NCI-H345 (cell line): ENCODE measurements around the gene PPM1M.
"Not testable (repeated sequence)": the region's sequence is repeated elsewhere in the genome, so short reads cannot be mapped to it uniquely, and the experiment has no call there.

Experiments used
- DNase-seq: peaks from one replicate; lab custom pipeline; 2025; lab: John Stamatoyannopoulos, UW

PPM1M gene

DNA sequence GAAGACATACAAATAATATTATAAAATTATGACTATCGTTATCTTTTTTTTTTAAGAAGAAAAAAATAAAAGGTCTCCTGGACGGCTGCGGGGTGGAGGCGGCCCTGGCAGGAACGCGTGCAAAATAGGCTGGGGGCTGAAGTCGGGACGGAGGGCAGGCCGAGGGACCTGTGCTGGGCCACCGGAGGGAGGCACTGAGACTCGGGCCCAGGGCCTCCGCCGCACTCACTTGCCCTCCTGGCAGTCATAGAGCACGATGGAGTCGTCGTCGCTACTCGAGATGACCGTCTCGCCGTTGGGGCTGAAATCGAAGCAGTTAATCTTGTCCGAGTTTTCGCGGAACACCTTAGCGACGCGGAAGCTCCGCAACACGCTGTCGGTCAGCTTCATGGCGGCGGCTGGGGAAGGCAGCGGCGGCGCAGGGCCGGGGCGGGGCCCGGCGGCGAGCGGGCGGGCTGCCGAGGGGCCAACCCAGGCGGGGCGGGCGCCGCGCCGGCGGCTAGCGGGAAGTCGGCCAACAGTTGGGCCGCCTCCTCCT, 32.5 kb downstream of the PPM1M start:
- peak; percentile 62 for DNase-seq

DNA sequence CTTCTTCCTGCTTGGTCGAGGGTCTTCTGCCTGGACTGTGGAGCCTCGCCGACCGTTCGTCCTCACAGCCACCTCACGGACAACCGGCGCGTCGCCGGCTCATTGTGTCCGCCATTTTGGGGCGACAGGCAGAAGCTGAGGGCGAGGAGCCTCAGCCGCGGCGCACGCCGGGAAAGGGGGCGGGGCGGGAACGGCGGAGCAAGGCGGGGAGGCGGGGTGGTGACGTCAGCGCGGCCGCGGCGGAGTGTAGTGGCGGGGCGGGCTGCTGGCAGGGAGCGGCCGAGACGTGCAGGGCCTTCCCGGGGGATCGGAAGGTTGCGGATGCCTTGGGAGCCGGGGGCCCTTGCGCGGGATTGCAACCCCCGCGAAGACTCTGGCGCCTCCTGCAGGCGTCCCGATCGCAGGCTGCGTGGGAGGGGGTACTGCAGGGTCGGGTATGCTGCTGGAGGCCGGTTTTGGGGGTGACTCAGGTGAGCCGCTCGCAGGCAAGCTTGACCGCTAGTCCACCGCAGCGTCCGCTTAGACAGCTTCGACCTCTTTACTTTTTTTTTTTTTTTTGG, 33.0 kb downstream of the PPM1M start, which contains the start of gene WDR82:
Gene WDR82 (minus strand): TSS at position 140 of the 560 bp plus-strand sequence. CDS start 288 bp downstream, outside the sequence.
- DNase-seq: peak; percentile 90

DNA sequence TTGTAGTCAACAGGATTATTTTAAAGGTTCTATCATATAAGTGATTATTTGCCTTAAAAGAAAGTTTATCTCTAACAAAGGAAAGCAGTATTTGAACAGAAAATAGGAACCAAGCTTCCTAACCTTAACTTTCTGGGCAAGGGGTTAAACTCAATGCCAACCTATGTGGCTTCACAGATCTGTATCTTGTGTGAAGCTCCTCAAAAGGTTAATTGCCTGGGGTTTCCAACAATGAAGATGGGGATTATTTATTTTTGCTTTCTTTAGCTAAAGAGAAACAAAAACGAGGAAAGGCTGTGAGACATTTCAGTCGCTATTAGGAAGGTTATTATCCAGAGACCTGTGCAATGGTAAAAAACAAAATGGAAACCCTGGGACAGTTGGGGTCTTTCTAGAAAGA, 34.0 kb downstream of the PPM1M start:
- DNase-seq: no peak

DNA sequence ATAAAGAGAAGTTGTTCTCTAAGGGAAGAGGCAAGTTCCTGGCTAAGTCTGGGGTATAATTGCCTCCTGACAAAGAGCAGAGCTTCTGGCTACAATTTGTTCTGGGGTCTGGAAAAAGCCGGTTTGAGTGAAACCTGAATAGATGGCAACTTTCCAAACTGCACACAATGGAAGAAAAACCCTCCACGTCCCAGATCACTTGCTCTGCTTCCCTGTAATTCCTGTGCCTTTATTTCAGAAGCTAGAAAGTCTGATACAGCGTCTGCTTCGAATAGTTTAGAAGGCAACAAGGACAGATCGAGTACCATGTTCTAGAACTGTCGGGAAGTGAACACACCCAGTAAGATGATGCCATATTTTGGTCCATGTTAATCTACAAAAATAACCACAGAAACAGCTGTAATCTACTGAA, 34.5 kb downstream of the PPM1M start:
- DNase-seq: peak; percentile 59

DNA sequence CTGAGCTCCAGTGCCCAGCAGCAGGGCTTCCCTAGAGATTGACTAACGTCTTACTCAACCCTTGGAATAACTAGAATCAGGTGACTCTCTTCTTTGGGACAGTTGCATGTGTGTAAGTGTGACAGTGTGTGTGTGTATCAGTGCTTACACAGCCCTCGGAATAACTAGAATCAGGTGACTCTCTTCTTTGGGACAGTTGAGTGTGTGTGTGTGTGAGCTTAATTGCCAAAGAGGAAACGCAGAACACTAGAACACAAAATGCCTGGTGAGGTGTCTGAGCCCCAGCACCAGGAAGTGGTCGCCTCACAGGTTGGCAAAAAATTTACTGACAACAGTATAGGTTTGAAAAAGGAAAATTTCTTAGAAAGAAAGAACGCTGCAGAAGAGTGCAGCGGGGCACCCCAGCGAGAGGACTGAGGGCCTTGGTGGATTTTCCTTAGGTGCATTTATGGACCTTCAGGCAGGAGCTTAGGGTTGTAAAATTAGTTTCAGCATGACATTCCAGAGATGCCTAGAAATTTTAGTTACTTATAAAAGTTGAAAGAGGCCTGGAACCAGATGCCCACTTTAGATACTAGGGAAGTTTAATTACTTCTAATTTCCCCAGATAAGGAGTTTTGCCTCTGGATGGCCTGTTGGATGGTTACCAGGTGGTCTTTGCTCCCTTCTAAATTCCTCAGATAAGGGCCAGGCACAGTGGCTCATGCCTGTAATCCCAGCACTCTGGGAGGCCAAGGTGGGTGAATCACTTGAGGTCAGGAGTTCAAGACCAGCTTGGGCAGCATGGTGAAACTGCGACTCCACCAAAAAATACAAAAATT, 36.6 kb downstream of the PPM1M start:
- no peak for DNase-seq

DNA sequence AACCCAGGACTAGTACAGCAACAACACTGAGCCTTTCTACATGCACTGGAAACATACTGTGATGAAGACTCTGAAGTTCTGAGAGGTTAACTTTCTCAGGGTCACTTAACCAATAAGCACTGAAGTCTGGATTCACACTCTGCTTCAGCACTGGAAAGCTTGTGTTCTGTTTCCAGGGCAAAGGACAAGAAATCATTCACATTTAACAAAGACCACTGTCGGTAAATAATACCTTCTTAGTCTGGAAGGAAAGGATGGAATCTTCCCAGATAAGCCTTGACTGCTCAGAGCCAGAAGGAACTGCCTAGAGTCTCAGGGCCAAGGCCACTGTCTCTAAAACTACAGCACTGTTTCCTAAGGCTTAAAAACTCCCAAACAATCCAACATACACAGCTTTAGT, 37.7 kb downstream of the PPM1M start:
- no peak for DNase-seq

DNA sequence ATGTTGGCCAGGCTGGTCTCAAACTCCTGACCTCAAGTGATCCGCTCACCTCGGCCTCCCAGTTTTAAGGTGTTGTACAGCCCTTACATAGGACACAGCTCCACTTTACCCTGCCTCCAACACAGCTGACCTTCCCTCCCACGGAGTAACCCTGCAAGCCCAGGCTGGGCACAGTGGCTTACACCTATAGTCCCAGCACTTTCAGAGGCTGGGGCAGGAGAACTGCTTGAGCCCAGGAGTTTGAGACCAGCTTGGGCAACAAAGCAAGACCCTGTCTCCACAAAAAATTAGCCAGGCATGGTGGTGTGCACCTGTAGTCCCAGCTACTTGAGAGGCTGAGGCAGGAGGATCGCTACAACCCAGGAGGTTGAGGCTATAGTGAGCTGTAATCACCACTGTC, 38.5 kb downstream of the PPM1M start:
- not testable (repeated sequence) for DNase-seq

DNA sequence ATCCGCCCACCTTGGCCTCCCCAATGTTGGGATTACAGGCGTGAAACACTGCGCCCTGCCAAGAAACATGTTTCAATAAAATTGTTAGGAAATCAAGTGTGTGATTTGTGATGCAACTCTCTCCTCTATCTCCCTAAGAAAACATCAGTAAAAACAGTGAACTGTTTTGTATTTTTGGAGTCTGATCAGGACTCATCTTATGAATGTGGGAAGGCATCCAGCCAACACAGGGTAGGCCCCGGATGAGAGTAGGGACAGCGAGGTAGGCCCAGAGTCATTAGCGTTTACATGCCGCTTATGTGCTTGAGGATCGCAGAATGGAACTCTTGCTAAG, 41.2 kb downstream of the PPM1M start:
- DNase-seq: no peak

DNA sequence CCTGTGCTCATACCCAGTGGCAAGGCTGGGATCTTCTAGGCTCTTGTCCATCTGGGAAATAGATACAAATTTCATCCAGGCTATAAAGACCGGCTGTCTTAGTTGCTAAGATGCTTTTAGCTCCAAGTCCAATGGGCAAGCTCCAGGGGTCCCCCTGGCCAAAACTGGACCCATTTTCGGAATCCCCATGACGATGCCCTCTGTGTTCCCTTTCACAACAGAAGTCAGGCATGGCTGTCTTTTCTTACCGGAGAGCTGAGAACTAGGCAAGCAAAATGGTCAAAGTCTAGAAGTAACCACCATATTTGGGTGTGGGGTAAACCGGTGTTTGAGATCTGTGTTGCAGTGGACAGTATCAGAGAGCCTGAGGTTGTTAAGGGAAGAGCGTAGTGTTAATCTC, 43.1 kb downstream of the PPM1M start:
- DNase-seq: no peak

DNA sequence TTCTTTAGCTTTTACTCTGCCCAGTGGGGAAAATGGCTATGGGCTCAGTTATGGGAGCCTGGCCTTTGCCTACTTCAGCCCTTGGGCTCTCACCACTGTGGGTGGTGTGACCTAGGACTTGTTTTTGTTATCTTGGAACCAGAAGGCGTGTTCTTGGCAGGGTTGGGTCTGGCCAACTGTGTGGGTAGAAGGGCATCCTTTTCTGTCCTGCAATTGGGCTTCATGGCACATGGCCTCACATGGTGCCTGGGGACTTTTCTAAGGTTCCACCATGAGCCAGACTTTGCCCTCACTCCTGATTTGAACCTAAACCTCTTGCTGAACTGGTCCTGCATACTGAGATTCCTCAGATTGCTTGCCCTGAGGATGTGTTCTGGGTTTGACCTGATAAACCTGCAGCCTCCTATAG, 43.8 kb downstream of the PPM1M start:
- DNase-seq: no peak

DNA sequence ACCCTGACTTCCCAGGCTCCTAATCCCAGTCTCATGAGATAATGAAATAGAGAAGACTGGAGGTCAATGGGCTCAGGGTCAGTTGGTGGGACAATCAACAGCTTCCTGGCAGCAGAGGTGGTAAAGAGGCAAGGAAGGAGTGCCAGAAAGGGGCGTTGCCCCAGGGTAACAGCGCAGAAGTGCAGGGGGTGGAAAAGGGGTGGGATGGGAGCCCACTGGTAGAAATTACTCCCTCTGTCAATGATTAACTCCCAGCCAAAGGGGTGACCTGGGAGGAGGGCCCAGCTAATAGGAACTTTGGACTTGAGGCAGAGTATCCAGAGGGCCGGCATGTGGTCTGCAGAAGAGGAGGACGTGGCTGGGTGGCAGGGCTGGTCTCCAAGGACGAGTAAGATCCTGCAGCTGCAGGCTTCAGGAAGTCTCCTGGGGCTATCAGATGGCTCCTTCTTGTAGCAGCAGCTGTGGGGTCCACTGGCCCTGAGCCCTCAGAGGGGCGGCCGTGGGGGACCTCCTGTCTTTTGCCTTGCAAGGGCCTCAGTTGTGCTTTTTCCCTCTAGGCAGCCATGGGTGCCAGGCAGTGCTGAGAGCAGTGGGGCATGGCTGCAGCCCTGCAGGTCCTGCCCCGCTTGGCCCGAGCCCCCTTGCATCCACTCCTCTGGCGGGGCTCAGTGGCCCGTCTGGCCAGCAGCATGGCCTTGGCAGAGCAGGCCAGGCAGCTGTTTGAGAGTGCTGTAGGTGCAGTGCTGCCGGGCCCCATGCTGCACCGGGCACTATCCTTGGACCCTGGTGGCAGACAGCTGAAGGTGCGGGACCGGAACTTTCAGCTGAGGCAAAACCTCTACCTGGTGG, 44.4 kb downstream of the PPM1M start:
- no peak for DNase-seq

DNA sequence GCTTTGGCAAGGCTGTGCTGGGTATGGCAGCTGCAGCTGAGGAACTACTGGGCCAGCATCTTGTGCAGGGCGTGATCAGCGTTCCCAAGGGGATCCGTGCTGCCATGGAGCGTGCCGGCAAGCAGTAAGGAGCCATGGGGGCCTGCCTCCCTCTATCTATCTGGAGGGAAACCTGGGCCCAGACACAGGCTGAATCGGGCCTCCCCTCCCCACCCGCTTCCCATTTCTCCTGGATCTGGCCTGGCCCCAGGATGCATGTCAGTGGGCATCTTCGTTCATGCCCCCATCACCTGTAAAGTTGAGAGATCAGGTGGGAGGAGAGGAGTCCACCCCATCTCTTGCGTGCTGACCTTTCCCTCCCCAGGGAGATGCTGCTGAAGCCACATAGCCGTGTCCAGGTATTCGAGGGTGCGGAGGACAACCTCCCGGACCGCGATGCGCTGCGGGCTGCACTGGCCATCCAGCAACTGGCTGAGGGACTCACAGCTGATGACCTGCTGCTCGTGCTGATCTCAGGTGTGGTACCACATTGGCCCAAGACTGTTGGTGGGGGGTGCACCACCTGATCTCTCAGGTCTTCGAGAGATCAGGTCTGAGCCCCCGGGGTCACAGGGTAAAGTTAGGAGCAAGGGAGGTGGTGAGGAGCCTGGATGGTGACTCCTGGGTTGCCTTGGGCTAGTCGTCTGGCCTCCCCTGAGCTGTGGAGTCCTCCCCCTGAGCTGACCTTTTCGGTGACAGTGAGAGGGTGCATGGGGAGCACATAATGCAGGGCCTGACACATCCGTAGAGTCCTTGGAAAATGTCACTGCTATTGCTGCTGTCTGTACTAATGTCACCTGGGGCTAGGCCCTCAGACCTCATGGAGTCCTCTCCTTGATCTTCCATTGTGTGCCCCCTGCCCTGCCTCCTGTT, 45.3 kb downstream of the PPM1M start:
- DNase-seq: no peak

DNA sequence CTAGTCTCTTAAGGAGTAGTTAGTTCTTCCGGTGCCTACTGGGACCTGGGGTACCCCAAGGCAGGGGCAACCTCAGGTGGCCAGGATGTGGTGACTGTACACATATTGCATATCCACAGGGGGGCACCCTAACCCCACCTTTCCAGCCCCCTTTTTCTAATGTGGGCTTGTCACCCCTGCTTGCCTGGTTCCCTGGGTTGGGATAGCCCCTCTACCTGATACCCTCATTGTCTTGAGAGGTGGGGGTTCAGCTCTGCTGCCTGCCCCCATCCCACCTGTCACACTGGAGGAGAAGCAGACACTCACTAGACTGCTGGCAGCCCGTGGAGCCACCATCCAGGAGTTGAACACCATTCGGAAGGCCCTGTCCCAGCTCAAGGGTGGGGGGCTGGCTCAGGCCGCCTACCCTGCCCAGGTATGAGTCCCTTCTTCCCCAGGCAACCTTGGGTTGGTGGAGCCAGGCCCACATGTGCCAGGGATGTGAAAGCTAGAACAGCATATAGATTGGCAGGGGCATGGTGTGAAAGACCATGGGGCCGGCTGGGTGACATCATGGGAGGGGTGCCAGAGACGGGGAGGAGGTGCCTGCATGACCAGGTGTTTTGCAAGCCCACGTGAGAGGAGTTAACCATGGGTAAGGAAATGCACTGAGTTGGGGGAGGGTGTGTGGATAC, 46.1 kb downstream of the PPM1M start:
- peak; percentile 2 for DNase-seq

DNA sequence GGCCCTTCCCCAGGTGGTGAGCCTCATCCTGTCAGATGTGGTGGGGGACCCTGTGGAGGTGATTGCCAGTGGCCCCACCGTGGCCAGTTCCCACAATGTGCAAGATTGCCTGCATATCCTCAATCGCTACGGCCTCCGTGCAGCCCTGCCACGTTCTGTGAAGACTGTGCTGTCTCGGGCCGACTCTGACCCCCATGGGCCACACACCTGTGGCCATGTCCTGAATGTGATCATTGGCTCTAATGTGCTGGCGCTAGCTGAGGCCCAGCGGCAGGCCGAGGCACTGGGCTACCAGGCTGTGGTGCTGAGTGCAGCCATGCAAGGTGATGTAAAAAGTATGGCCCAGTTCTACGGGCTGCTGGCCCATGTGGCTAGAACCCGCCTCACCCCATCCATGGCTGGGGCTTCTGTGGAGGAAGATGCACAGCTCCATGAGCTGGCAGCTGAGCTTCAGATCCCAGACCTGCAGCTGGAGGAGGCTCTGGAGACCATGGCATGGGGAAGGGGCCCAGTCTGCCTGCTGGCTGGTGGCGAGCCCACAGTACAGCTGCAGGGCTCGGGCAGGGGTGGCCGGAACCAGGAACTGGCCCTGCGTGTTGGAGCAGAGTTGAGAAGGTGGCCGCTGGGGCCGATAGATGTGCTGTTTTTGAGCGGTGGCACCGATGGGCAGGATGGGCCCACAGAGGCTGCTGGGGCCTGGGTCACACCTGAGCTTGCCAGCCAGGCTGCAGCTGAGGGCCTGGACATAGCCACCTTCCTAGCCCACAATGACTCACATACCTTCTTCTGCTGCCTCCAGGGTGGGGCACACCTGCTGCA, 46.9 kb downstream of the PPM1M start:
- no peak for DNase-seq

DNA sequence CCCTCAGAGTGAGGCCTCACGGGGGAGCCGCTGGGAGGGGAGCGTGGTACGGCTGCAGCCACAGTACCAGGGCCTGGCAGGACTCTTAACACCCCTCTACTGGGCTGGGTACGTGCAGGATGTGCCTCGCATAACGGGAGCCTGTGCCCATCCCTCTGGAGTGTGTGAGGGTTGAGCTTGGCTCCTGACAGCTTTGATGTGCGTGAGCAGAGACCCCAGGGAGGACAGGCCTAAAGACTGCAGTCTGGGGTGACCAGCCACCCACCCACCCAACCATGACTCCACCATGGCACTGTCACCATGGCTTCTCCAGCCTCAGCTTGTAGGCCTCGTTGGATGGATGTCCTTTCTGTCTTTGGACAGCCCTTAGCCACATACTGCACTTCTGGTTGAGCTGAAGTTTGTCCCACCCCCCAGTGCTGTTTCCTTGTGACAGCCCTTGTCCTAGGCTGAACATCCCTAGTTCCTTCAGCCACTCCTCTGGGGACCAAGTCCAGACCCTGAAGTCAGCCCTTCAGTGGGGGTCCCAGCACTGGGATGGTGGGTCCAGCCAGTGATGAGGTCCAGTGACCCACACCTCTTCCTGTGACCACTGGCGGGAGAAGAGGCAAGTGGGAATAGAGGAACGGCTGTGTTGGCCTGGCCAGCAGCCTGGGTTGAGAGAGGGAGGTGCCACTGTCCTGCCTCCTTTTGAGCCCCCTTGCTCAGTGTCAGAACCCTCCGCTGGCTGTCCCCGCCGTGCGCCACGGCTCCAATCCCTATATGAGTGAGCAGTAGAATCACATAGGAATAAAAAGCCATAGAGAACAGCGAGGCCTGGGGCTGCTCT, 48.1 kb downstream of the PPM1M start:
- DNase-seq: no peak

DNA sequence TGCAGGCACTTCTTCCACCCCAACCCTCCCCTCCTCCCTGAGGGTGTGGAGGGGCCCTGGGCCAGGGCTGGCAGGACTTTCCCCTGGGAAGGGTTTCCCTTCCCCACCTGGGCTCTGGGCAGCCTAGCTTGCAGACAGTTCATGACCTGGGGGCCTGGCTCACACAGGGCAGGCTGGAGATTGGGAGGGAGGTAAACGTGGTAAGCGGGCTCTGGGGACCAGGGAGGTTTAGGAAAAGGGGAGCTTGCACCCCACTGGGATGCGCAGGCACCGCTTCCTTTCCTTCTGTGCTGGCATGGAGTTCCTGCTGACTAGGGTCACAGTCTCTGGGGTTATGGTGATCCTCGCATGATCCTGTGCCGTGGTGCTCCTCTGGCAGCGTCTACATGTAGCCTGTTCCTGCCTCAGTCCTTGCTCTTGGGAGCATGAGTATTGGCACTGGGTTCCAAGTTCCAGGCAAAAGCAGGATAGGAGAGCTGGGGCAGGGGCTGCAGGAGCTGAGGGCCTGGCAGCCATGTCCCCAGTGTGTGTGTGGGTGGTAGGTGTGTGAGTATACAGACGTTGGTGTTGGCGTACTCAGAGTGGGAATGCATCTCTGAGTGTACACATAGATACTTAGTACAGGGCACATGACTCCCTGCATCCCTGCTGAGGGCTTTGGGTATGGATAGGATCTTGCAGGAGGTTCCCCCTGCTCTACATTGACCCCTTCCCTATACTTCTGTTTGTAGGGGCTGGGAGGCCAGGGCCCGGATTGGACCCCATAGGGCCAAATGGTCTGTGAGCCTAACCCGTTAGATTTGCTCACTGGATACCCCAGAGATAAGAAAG, 49.0 kb downstream of the PPM1M start:
- no peak for DNase-seq

DNA sequence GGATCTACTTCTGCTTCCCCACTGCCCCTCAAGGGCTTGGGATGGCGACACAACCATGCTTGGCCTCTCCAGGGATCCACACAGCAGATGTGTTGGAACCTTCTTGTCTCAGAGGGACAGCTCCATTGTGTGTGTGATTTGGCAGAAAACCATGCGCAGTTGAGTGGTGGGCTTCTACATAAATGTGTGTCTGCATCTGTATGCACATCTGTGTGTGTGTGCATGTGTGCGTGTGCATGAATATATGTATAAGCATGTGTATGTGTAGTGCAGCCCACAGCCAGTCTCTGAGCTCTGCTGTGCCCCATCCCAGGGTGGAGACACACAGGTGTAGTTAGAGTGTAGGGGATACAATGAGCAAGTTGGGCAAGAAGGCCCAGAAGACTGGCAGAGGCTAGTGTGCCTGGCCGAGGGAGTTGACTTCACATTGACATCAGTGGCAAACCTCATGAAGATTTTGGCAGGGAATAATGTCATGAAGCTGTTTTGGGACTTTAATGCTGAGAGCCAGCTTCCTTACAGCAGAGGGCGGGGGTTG, 50.2 kb downstream of the PPM1M start:
- DNase-seq: no peak
